Measurements from ENCODE around the gene PAPPA.

Gene PAPPA

GRCh38 chr9:116152941-116153764 lies 438 bp upstream of the PAPPA start:
- no peak for DNase-seq

GRCh38 chr9:116154334-116154975 lies 864 bp downstream of the PAPPA start:
- DNase-seq, result no peak

- DNase-seq, result no peak
Measured at GRCh38 chr9:116154976-116155697, 1.5 kb downstream of the PAPPA start.

DNA sequence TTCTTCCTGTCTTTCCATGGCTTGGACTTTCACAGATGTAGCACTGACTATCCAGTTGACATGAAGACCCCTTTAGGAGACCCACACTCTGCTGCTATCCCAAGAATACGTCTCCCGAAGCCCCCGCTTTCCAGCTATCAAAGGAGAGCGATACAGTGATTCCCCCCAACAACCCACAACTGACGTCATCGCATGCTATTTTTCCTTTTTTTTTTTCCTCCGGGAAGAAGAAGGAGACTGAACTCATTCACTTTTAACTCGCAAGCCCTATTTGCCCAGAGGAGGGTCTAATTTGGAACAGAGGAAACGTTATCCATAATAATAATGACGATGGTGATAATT lies 2.1 kb downstream of the PAPPA start:
- no peak for DNase-seq

- DNase-seq, result no peak
Measured at GRCh38 chr9:116156621-116157314, 3.2 kb downstream of the PAPPA start.

GRCh38 chr9:116157436-116158138 lies 4.0 kb downstream of the PAPPA start:
- no peak for DNase-seq

GRCh38 chr9:116160676-116161571 lies 7.3 kb downstream of the PAPPA start:
- no peak for DNase-seq

DNA sequence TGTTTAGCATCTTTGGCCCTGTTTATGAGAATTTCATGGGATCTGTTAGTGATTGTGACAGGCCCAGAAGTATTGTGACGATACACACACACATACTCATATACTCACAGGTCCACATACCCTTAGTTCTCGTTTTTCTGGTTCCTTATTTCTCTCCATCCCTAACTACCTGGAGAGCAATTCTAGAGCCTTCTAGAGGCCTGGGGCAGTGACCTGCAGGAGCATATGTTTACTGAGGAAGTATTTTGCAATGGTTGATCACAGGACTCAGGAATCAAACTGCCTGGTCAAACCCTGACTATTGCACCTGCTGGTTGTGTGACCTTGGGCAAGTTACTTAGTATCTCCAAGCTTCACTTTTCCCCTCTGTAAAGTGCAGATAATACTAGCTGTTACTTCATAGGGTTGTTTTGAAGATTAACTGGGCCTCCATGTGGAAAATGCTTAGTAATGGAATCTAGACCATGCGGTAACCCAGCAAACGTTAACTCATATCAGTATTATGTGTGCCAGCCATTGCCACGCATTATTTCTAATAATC lies 8.7 kb downstream of the PAPPA start:
- DNase-seq, result no peak

DNA sequence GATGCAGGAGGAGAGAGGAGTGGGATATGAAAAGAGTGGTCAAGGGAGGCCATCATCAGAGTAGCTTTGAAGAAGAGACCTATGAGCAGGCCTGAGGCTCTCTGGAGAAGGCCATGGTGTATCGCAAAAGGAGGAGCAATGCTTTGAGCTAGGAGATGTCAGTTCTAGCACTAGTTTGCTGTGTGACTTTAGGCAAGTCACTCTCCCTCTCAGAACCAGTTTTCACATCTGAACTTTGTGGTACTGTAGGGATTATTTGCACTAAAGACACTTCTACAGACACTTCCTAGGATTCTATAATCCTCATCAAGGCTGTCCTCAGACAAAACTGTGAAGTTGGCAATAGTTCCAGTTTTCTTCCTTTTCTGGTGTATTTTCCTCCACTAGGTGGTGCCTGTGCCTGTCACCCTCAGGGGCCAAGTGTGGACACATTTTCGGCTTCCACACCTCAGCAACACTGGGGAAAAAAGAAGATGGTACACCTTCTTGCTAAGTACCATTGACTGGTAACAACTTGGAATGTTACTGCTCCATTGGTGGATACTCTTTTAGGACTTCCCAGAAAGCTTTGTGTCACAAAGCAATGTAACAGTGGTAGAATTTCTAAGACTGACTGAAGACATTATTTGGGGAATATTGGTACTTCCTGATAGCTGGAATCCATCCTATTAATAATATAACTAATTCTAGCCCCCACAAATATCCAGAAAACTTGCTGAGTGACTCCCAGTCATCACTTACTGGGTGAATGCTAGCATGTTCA lies 9.9 kb downstream of the PAPPA start:
- DNase-seq, result no peak

- DNase-seq, result no peak
Measured at GRCh38 chr9:116165912-116166311, 12.3 kb downstream of the PAPPA start.

DNA sequence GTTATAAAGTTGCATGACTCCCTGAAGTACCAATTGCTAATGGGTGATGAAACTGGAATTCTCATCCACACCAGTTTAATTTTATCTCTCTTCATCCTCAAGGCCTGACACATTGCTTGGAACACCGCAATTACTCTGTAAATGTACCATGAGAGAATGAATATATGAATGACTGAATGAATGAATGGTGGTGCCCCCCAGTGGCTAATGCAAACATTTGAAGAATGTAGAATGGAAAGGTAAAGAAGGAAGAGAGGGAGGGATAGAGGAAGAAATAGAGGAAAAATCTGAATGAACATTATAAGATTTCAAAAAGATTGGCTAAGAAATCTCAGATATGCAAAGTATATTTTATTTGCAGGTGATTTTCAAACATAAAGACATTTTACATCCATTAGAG lies 13.1 kb downstream of the PAPPA start:
- DNase-seq, result no peak

DNA sequence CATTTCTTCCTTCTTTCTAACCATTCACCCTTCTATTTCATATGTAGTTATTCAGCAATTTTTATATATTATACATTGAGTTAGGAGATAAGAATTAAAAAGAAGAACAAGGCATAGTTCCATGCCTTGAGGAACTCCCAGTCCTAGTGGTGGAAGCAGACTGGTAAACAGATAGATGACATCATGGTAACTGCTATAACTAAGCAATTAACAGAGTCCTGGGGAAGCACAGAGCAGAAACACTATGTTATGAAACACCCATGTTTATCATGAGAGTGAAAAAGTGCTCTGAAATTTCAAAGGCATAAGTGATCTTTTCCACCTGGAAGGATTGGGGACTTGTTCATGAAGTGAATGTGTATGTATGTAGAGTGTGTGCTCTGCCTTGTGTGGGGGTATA lies 14.6 kb downstream of the PAPPA start:
- no peak for DNase-seq

DNA sequence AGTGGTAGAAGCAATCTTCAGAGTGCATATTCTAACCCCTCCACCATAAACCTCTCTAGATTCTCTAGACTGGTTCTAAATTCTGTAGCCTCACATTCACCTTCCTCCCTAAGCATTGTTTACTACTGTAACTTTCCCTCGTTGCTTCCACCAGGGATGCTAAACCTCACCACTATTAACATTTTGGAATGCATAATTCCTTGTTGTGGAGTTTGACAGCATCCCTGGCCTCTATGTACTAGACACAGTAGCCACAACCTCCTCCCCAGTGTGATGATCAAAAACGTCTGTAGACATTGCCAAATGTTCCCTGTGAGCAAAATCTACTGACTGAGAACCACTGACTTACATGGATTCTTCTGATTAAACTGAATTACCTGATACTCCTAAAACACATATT lies 18.6 kb downstream of the PAPPA start:
- DNase-seq, result no peak

DNA sequence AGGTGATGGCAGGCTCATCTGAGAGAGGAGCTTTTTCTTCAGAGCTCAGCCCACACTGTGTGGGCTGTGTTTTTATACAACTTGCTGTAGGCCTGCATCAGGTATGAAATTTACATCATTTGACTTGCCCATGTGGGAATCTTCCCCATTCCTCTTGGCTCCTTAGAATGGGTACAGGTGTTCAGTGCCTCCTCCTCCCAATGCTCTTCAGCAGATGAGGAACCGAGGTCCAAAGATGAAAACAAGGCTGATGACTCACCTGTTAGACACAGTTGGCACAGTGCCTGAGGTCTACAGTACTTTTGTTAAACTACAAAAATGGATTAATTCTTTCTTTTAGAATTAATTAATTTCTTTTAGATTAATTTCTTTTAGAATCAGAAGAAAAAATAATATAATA lies 20.8 kb downstream of the PAPPA start:
- no peak for DNase-seq

GRCh38 chr9:116175614-116176013 lies 22.0 kb downstream of the PAPPA start:
- DNase-seq, result no peak

- no peak for DNase-seq
Measured at GRCh38 chr9:116178481-116179211, 25.1 kb downstream of the PAPPA start.

DNA sequence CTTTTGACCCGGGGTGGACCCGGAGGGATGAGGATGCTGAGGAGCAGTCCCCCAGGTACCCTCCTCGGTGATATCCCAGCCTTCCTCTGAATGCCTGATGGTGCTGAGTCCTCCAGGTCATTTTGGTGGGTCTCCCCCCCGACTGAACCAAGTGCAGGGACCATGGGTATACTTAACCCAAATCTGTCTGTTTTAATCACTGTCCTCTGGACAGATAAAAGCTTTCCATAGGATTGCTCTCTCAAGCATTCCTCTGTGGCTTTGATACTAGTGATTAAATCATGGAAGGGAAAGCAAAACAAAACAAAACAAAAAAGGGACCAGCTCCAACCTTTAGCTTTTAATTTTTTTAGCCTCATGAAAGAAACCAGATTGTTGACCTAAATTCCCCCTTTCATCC lies 26.0 kb downstream of the PAPPA start:
- no peak for DNase-seq

GRCh38 chr9:116181853-116182610 lies 28.4 kb downstream of the PAPPA start:
- no peak for DNase-seq

- DNase-seq, result no peak
Measured at GRCh38 chr9:116182876-116183275, 29.3 kb downstream of the PAPPA start.

Data from CD4-positive, alpha-beta T cell treated with Interferon gamma for 1 hour (primary cell).